Breast epithelium (tissue), 4 donors: ENCODE measurements around the gene YDJC. TPM values are rescaled to one million over a fixed set of nuclear protein-coding genes. Genes with fewer than 3 reads are reported as not detected.
"Not testable (repeated sequence)": the region's sequence is repeated elsewhere in the genome, so short reads cannot be mapped to it uniquely, and the experiment has no call there.

Experiments
- DNase-seq, 2 donors: peaks; one replicate each; pipeline ENCODE4 v3.0.0-alpha.2; 2019; ENCODE audit warnings: low spot score in 2 of 2
- H3K27ac ChIP-seq, 2 donors: fragments of 200-600 bp; sonication (generic) in 1 of 2; one replicate each; pipeline ENCODE4 v1.5.1; 2016 to 2019; ENCODE audit warnings: mild to moderate bottlenecking in 1 of 2
- H3K27me3 ChIP-seq, 2 donors: fragments of 200-600 bp; sonication (generic) in 1 of 2; one replicate each; pipeline versions ENCODE4 v1.5.1 to v1.6.0; 2017 to 2019; ENCODE audit warnings: control low read depth in 1 of 2, mild to moderate bottlenecking in 1 of 2
- H3K36me3 ChIP-seq: fragments of 200-600 bp; one replicate; pipeline ENCODE4 v1.5.1; 2019
- H3K4me1 ChIP-seq, 2 donors: fragments of 200-600 bp; sonication (generic); one replicate each; pipeline ENCODE4 v1.5.1; 2016 to 2019; ENCODE audit warnings: control low read depth in 1 of 2
- H3K4me3 ChIP-seq, 3 donors: fragments of 200-600 bp; sonication (generic); 1 replicate in 2 of 3; 2 replicates in 1 of 3; pipeline ENCODE4 v1.5.1; 2016 to 2019; ENCODE audit warnings: mild to moderate bottlenecking in 3 of 3, moderate library complexity in 2 of 3
- H3K9me3 ChIP-seq, 2 donors: fragments of 200-600 bp; sonication (generic) in 1 of 2; one replicate each; pipeline ENCODE4 v1.5.1; 2016 to 2019; ENCODE audit warnings: control low read depth in 1 of 2
- CTCF ChIP-seq, 3 donors: fragments of 450-650 bp; IDR thresholded peaks; one replicate each; pipeline ENCODE4 v1.5.1; 2016 to 2017; ENCODE audit warnings: antibody characterized with exemption in 3 of 3, mild to moderate bottlenecking in 3 of 3, moderate library complexity in 3 of 3
- POLR2A ChIP-seq: fragments of 450-650 bp; IDR thresholded peaks from one replicate; pipeline ENCODE4 v1.6.1; 2016; ENCODE audit warnings: antibody characterized with exemption, mild to moderate bottlenecking, moderate library complexity
- POLR2AphosphoS5 ChIP-seq, 3 donors: sonication (generic); formaldehyde crosslinking; IDR thresholded peaks; one replicate each; pipeline ENCODE4 v1.6.1; 2017; ENCODE audit warnings: antibody characterized with exemption in 3 of 3
- intact Hi-C: fragments of 100-400 bp; cut with DNase I; formaldehyde crosslinking; loops from one replicate; pipeline ENCODE4 v1.15.1; 2023; ENCODE audit warnings: low total_unique reads
- total RNA-seq, 3 donors: library from RNA; depleted of rRNA; stranded (reverse); fragments of >200 nt; gene quantifications; one replicate each; pipeline ENCODE4 v1.1.0, GENCODE V29; 2016

Gene YDJC
- total RNA-seq, 3 donors from 2014 or later: 15.4 to 33.2 (median 28.2) TPM

DNA sequence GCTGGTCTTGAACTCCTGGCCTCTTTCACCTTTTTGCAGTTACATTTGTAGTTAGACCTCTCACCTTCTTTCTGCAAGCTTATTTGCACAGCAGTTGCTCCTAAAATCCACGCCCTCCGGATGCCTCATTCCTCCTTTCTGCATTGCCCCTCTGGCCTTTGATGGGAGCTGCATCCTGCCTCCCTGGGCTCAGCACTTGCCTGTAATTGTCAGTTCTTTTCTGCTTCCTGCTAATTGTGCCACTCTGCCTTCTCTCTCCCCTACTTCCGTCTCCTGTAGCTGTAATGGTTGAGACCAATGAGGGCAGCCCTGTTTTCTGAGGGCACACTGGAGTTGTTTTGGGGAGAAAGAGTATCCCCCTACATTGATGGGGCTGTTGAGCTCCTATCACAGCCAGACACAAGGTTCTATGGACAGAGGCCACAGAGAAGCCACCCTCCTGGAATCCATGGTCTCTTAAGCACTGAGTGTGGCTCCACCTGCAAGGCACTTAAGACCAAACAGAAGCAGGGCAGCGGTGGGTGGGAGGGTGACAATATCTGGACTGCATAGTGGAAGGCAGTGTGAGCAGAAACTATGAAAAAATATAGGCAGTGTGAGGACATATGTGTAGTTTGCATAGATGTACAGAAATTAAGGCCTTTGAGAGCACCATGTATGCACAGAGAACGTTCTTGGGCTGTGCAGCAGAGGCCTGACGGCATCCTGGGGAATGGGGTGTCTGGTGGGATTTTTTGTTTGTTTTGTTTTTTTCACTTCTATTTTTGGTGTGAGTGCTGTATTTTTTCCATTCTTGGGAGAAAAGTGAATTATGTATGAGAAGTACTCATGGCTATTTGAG, 30.5 kb downstream of the YDJC start:
- Histone ChIP-seq H3K27me3 (no peaks in the 10 kb centered on the region), H3K27ac (no peak overlapping the region), H3K4me1 (no peaks in the 10 kb centered on the region), H3K9me3 (no peaks in the 10 kb centered on the region), H3K36me3 (no peaks in the 10 kb centered on the region), H3K4me3 (no peak overlapping the region)
- TF ChIP-seq POLR2A (no peak), POLR2AphosphoS5 (IDR thresholded peaks at IDR 0.05) (no peak), CTCF (IDR thresholded peaks at IDR 0.05) (no peak)
- intact Hi-C loops: no loop called here
- no peak for DNase-seq

GRCh38 chr22:21598302-21598701, 31.5 kb downstream of the YDJC start:
- intact Hi-C loops: no loop called here
- TF ChIP-seq CTCF (IDR thresholded peaks at IDR 0.05) (no peak), POLR2A (no peak), POLR2AphosphoS5 (IDR thresholded peaks at IDR 0.05) (no peak)
- no peak for DNase-seq
- no peaks in the 10 kb centered on the region for H3K9me3 ChIP-seq
- H3K4me1 ChIP-seq: no peaks in the 10 kb centered on the region
- no peaks in the 10 kb centered on the region for H3K27me3 ChIP-seq
- H3K27ac ChIP-seq: no peak overlapping the region
- H3K36me3 ChIP-seq: no peaks in the 10 kb centered on the region
- no peak overlapping the region for H3K4me3 ChIP-seq

- H3K4me3 ChIP-seq, DNase-seq, H3K27me3 ChIP-seq, intact Hi-C loops, H3K36me3 ChIP-seq, H3K9me3 ChIP-seq, H3K4me1 ChIP-seq, H3K27ac ChIP-seq: not testable (repeated sequence)
These were observed 33.3 kb downstream of the YDJC start for GRCh38 chr22:21596356-21597135.

DNA sequence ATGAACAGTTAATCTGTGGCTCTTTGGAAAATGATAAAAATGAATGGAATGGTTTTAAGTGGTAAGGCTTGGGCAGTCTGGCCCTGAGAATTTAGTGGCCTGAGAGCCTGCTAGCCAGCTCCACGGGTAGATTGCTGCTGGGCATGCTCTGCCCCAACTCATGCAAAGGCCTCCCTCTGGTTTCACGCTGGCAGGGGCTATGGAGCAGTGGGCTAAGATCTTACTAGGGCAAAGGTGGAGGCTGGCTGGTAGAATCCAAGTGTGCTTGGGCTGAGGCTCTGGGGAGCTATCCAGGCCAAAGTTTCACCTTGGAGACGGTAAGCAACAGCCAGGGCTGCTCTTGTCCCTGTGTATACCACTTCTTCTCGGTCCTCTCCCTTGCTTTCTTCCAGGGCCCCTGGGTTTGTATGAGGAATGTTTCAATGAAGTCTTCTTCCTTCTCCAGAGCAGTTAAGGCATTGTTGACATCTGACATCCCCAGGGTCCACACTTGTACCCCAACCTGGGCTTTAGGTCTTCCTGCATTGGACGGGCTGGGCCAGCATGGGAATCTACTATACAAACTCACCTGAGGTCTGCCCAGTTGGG, 34.9 kb downstream of the YDJC start:
- Histone ChIP-seq H3K27me3 (no peaks in the 10 kb centered on the region), H3K36me3 (no peaks in the 10 kb centered on the region)

More for the DNA sequence above, 34.9 kb downstream of the YDJC start:
- Histone ChIP-seq H3K4me1 (peaks cover 10 to 18% of the 10 kb centered on the region in 2 donors), H3K9me3 (no peaks in the 10 kb centered on the region), H3K4me3 (no peak overlapping the region), H3K27ac (no peak overlapping the region)
- no peak for DNase-seq
- intact Hi-C loops: no loop called here
- no peak for TF ChIP-seq POLR2A
- TF ChIP-seq POLR2AphosphoS5 (IDR thresholded peaks at IDR 0.05): no peak
- TF ChIP-seq CTCF (IDR thresholded peaks at IDR 0.05): no peak
